SK-N-DZ (cell line): ENCODE measurements around the gene ATL3.
"Not testable (repeated sequence)": the region's sequence is repeated elsewhere in the genome, so short reads cannot be mapped to it uniquely, and the experiment has no call there.

Experiments used
- DNase-seq: peaks from one replicate; pipeline ENCODE4 v3.0.0-alpha.2; 2015; ENCODE audit warnings: low spot score
- small RNA-seq, 2 experiments: library from RNA; depleted of rRNA; stranded (forward); fragments of <200 nt; gene quantifications; one replicate each; pipeline ENCODE3, GENCODE V24; 2014

Gene ATL3

DNA sequence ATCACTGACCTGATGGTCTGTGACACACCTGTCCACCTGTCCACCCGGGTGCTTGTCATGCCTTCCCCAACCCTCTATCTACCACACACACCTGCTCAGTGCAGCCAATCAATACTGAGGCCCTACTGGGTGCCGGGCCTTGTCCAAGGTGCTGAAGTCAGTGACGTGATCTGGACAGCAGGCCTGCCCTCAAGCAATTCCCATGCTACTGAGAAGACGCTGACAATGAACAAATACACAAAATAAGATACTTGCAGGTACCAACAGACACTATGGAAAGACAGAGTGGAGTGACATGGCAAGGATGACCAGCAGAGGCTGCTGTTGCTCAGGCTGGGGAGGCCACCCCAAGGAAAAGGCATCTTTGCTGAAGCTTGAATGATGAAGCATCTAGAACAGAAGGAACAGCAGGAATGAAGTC, 78.2 kb downstream of the ATL3 start:
- DNase-seq = no peak

DNA sequence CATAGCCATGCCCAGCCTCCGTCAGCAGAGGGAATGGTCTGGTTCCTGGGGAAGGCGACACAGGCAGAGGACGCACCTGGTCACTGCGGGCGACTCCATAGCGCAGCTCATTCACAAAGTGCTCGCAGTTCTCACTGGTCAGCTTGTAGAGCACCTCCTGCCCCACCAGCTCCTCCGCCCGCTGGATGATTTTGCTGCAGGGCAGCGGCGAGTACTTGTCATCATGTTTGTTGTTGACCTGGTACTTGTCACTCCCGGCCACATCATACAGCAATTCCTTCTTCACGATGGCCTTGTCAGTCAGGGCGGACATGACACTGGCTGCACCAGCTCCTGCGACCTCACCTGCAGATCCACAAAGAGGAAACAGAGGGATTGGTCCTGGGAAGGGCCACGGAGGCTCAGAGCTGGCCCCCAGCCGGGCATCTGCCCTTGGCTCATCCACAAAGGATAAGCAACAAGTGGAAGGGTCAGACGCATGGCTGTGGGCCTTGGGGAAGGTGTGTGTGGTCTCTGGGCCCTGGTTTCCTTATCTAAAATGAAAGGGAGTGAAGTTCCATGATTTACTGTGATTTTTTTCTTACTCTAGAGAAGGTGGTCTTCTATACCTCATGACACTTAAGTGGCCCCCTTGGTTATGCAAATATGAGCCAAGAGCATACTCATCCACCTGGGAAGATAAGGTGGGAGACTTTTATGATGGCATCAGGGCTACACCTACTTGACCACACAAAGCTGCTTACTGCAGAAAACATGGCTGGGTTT, 81.0 kb downstream of the ATL3 start:
- DNase-seq = no peak

DNA sequence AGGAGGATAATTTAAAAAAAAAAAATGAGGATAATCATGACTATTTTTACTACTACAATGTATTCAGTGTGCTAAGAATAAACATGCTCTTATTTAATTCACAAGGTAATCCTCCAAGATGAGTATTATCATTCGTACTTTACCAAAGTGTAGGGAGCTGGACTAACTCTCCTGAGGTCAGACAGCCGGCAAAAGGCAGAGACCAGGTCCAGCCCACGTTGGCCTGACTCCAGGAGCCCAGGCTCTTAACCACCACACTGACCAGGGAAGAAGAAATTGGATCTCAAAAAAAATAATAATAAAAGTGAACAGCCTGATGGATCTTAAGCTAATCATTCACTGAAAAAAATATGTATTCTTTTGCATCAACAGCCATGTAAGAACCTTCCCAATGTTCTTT, 82.2 kb downstream of the ATL3 start:
- DNase-seq = no peak

GRCh38 chr11:63586451-63587166, 84.6 kb downstream of the ATL3 start:
- DNase-seq = no peak

- no peak for DNase-seq
Observed at GRCh38 chr11:63583357-63583677, 87.9 kb downstream of the ATL3 start.

- DNase-seq = not testable (repeated sequence)
Observed at GRCh38 chr11:63581224-63581623, 90.0 kb downstream of the ATL3 start.

DNA sequence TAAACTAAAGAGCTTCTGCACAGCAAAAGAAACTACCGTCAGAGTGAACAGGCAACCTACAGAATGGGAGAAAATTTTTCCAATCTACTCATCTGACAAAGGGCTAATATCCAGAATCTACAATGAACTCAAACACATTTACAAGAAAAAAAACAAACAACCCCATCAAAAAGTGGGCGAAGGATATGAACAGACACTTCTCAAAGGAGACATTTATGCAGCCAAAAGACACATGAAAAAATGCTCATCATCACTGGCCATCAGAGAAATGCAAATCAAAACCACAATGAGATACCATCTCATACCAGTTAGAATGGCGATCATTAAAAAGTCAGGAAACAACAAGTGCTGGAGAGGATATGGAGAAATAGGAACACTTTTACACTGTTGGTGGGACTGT, 92.3 kb downstream of the ATL3 start:
- DNase-seq = not testable (repeated sequence)

GRCh38 chr11:63574856-63575602, 96.1 kb downstream of the ATL3 start:
- no peak for DNase-seq

Small RNAs within 50 kb of the gene (small RNA-seq; reads per million reads assigned to genes)
- 0 reads per million in 2 experiments for gene AP000753.3
